ENCODE measurements around the gene PDIK1L.
A peak's percentile ranks its signal among the peaks of the same experiment; 100 is the strongest.

Gene PDIK1L

GRCh38 chr1:26111530-26112406 lies at the start of gene PDIK1L:
Gene PDIK1L (plus strand): TSS chr1:26111824. CDS start chr1:26114309, 2,485 bp downstream.
- DNase-seq (ENCODE audit: low read depth in 2 of 2, low spot score in 1 of 2) = peak; percentile 86 to 91

GRCh38 chr1:26064553-26064952 lies 47.1 kb upstream of the PDIK1L start:
- DNase-seq (ENCODE audit: low read depth in 2 of 2, low spot score in 1 of 2) = no peak

- no peak for DNase-seq (ENCODE audit: low read depth in 2 of 2, low spot score in 1 of 2)
Measured at GRCh38 chr1:26066160-26066559, 45.5 kb upstream of the PDIK1L start.

- no peak for DNase-seq (ENCODE audit: low read depth in 2 of 2, low spot score in 1 of 2)
Measured at GRCh38 chr1:26066857-26067256, 44.8 kb upstream of the PDIK1L start.

GRCh38 chr1:26067432-26067911 lies 44.2 kb upstream of the PDIK1L start, which contains the start of gene TRIM63:
Gene TRIM63 (minus strand): TSS chr1:26067630. CDS start chr1:26067494, 136 bp downstream.
- no peak for DNase-seq (ENCODE audit: low read depth in 2 of 2, low spot score in 1 of 2)

- no peak for DNase-seq (ENCODE audit: low read depth in 2 of 2, low spot score in 1 of 2)
Measured at GRCh38 chr1:26069941-26070295, 41.7 kb upstream of the PDIK1L start.

GRCh38 chr1:26070296-26070962 lies 41.2 kb upstream of the PDIK1L start:
- no peak for DNase-seq (ENCODE audit: low read depth in 2 of 2, low spot score in 1 of 2)

- DNase-seq (ENCODE audit: low read depth in 2 of 2, low spot score in 1 of 2) = no peak
Measured at GRCh38 chr1:26070963-26071342, 40.7 kb upstream of the PDIK1L start.

GRCh38 chr1:26072305-26072704 lies 39.3 kb upstream of the PDIK1L start:
- DNase-seq (ENCODE audit: low read depth in 2 of 2, low spot score in 1 of 2) = no peak

GRCh38 chr1:26075421-26076144 lies 36.0 kb upstream of the PDIK1L start:
- no peak for DNase-seq (ENCODE audit: low read depth in 2 of 2, low spot score in 1 of 2)

- DNase-seq (ENCODE audit: low read depth in 2 of 2, low spot score in 1 of 2) = no peak
Measured at GRCh38 chr1:26077524-26077923, 34.1 kb upstream of the PDIK1L start.

- no peak for DNase-seq (ENCODE audit: low read depth in 2 of 2, low spot score in 1 of 2)
Measured at GRCh38 chr1:26078286-26079177, 33.1 kb upstream of the PDIK1L start.

- no peak for DNase-seq (ENCODE audit: low read depth in 2 of 2, low spot score in 1 of 2)
Measured at GRCh38 chr1:26079178-26079563, 32.5 kb upstream of the PDIK1L start.

- no peak for DNase-seq (ENCODE audit: low read depth in 2 of 2, low spot score in 1 of 2)
Measured at GRCh38 chr1:26079960-26080814, 31.4 kb upstream of the PDIK1L start.

GRCh38 chr1:26081267-26082019 lies 30.2 kb upstream of the PDIK1L start:
- no peak for DNase-seq (ENCODE audit: low read depth in 2 of 2, low spot score in 1 of 2)

- no peak for DNase-seq (ENCODE audit: low read depth in 2 of 2, low spot score in 1 of 2)
Measured at GRCh38 chr1:26082020-26082350, 29.6 kb upstream of the PDIK1L start.

- DNase-seq (ENCODE audit: low read depth in 2 of 2, low spot score in 1 of 2) = no peak
Measured at GRCh38 chr1:26083208-26083607, 28.4 kb upstream of the PDIK1L start.

GRCh38 chr1:26084091-26084561 lies 27.5 kb upstream of the PDIK1L start:
- no peak for DNase-seq (ENCODE audit: low read depth in 2 of 2, low spot score in 1 of 2)

GRCh38 chr1:26084844-26085243 lies 26.8 kb upstream of the PDIK1L start:
- no peak for DNase-seq (ENCODE audit: low read depth in 2 of 2, low spot score in 1 of 2)
